Kidney (tissue), 14 donors: ENCODE data around the gene GRAMD4. TPM values are rescaled to one million over a fixed set of nuclear protein-coding genes. Genes with fewer than 3 reads are reported as not detected.

Experiments used
- DNase-seq, 5 donors: peaks; one replicate each; pipeline ENCODE4 v3.0.0-alpha.2; 2013 to 2020
- FAIRE-seq: peaks from 2 replicates; lab custom pipeline; 2012; peaks lifted over from hg19 to GRCh38; lab: Jason Lieb, UNC
- H3K27ac ChIP-seq, 2 donors: one replicate each; pipeline ENCODE4 v1.7.0; 2013; ENCODE audit warnings: low read depth in 2 of 2, low read length in 2 of 2, inconsistent platforms in 1 of 2
- H3K27me3 ChIP-seq: one replicate; pipeline ENCODE4 v1.7.1; 2013; ENCODE audit warnings: low read length, inconsistent platforms; ENCODE audit not compliant: control insufficient read depth, insufficient read depth
- H3K36me3 ChIP-seq, 3 donors: one replicate each; pipeline versions ENCODE4 v1.7.0 to v1.7.1; 2013; ENCODE audit warnings: low read length in 3 of 3, control low read depth in 1 of 3, inconsistent platforms in 1 of 3; ENCODE audit not compliant: insufficient read depth in 3 of 3, control insufficient read depth in 2 of 3
- H3K4me1 ChIP-seq, 3 donors: one replicate each; pipeline versions ENCODE4 v1.7.0 to v1.7.1; 2013; ENCODE audit warnings: low read length in 3 of 3, inconsistent platforms in 1 of 3, low read depth in 1 of 3; ENCODE audit not compliant: control insufficient read depth in 2 of 3, insufficient read depth in 2 of 3
- H3K4me3 ChIP-seq, 3 donors: one replicate each; pipeline versions ENCODE4 v1.7.0 to v1.8.1; 2013; ENCODE audit warnings: low read length in 3 of 3, control low read depth in 1 of 3, inconsistent platforms in 1 of 3
- H3K9ac ChIP-seq, 3 donors: one replicate each; pipeline versions ENCODE4 v1.7.0 to v1.7.1; 2013; ENCODE audit warnings: low read length in 3 of 3, control low read depth in 1 of 3, inconsistent platforms in 1 of 3
- H3K9me3 ChIP-seq, 3 donors: one replicate each; pipeline versions ENCODE4 v1.7.0 to v1.7.1; 2013; ENCODE audit warnings: low read length in 3 of 3, control low read depth in 1 of 3, inconsistent platforms in 1 of 3; ENCODE audit not compliant: control insufficient read depth in 2 of 3, insufficient read depth in 1 of 3
- CTCF ChIP-seq: IDR thresholded peaks from 3 replicates; pipeline ENCODE4 v1.5.1; 2012; ENCODE audit warnings: mild to moderate bottlenecking, moderate library complexity, borderline replicate concordance; ENCODE audit not compliant: insufficient read depth; ENCODE audit errors: extremely low read depth
- intact Hi-C: fragments of 100-400 bp; cut with DNase I; formaldehyde crosslinking; loops from one replicate; pipeline ENCODE4 v1.11.1; 2022
- polyA plus RNA-seq: library from polyadenylated mRNA; stranded (reverse); fragments of 350-450 nt; fragmentation: Illumina TruSeq; extraction: RNeasy Lipid Tissue Mini Kit (QIAGEN cat#74804); gene quantifications from one replicate; pipeline ENCODE4 v1.2.3, GENCODE V29; 2014; ENCODE audit warnings: low read depth, low replicate concordance; ENCODE audit not compliant: insufficient read depth
- total RNA-seq: library from RNA; stranded (reverse); fragmentation: NEBNext Ultra II Directional; extraction: Animal tissue kit (Norgen Biotek cat#: 25700); gene quantifications from one replicate; pipeline ENCODE4 v1.2.1, GENCODE V29; 2021
- donor health status: control.
- donor health status: control.
- donor health status: control.
- donor health status: control.
- donor health status: control.
- donor health status: DM: yes; HTN: yes; CAD: no.
- donor health status: Normal renal cell carcinoma (clear cell type).

Gene GRAMD4
- total and polyA plus RNA-seq, 2 donors from 2014 or later, result 12.1 to 58.2 TPM

DNA sequence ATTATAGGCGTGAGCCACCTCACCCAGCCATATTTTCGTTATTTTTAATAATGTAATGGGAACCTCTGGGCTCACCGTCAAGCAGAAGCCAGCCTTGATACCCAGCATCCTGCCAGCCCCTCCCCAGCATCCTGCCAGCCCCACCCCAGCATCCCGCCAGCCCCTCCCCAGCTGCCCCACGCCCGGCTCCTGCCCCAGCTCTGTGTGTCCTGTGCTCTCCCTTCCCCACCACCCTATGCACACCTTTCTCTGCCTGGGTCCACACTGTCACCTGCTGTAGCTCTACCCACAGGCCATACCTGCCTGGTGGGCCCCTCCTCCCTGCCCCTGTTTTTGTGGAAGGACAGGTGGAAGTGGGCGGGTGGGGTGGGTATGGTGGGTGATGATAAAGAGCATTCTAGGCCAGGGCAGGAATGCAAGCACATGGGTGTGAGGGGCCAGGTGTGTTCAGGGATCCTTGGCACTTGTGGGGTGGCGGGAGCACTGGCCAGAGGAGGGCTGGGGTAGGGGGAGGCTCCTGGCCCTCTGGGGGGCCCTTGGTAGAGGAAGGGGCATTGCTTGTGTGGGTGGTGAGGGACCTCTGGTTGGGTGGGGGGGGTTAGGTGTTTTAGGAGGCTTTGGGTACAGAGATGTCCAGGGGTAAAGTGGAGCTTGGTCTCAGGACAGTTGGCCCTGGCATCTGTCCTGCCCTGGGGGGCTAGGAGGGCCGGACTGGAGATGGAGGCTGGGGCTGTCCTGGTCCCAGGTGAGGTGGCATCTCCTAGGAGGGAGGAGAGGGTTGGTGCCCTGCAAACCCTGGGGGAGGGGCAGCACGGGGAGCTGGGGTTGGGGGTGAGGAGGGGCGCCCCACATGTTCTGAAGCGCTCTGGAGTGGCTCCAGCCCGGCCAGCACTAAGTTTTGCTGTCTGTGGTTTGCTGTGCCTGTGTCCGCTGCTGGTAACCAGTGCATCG, 25.9 kb upstream of the GRAMD4 start:
- no peaks in the 10 kb centered on the region for H3K27me3 ChIP-seq
- peaks cover 0 to 18% (median 17%) of the 10 kb centered on the region in 3 donors for H3K4me1 ChIP-seq
- no peak for FAIRE-seq
- H3K4me3 ChIP-seq, result no peak overlapping the region
- TF ChIP-seq CTCF, result no peak
- intact Hi-C loops, result no loop called here
- no peaks in the 10 kb centered on the region for H3K36me3 ChIP-seq
- DNase-seq, result peak in 1 of 5 donors; percentile 72
- no peak overlapping the region for H3K9ac ChIP-seq
- no peaks in the 10 kb centered on the region for H3K9me3 ChIP-seq
- no peak overlapping the region for H3K27ac ChIP-seq

GRCh38 chr22:46594947-46595298, 25.3 kb upstream of the GRAMD4 start:
- FAIRE-seq (no peak), DNase-seq (peak in 1 of 5 donors; percentile 80)
- intact Hi-C loops, result no loop called here
- Histone ChIP-seq H3K4me1 (peaks cover 0 to 18% (median 17%) of the 10 kb centered on the region in 3 donors), H3K9ac (no peak overlapping the region), H3K36me3 (no peaks in the 10 kb centered on the region), H3K4me3 (no peak overlapping the region), H3K27ac (no peak overlapping the region), H3K27me3 (no peaks in the 10 kb centered on the region), H3K9me3 (no peaks in the 10 kb centered on the region)
- TF ChIP-seq CTCF, result no peak

GRCh38 chr22:46595545-46595944, 24.6 kb upstream of the GRAMD4 start:
- intact Hi-C loops, result no loop called here
- no peaks in the 10 kb centered on the region for H3K36me3 ChIP-seq
- no peak for TF ChIP-seq CTCF
- peaks cover 0 to 17% (median 16%) of the 10 kb centered on the region in 3 donors for H3K4me1 ChIP-seq
- H3K27ac ChIP-seq, result peak overlapping the region; percentile 26 to 45
- no peaks in the 10 kb centered on the region for H3K9me3 ChIP-seq
- H3K27me3 ChIP-seq, result no peaks in the 10 kb centered on the region
- no peak for FAIRE-seq
- no peak overlapping the region for H3K4me3 ChIP-seq
- peak overlapping the region in 2 of 3 donors; percentile 17 to 34 for H3K9ac ChIP-seq
- DNase-seq, result peak in 1 of 5 donors; percentile 75
